Measurements from ENCODE around the gene H19. TPM values are rescaled to one million over a fixed set of nuclear protein-coding genes. Genes with fewer than 3 reads are reported as not detected.

The H19 gene
- not detected in 2 replicates for total RNA-seq (2014; rRNA removed; shearing (Covaris generic); ENCODE audit: low replicate concordance)

DNA sequence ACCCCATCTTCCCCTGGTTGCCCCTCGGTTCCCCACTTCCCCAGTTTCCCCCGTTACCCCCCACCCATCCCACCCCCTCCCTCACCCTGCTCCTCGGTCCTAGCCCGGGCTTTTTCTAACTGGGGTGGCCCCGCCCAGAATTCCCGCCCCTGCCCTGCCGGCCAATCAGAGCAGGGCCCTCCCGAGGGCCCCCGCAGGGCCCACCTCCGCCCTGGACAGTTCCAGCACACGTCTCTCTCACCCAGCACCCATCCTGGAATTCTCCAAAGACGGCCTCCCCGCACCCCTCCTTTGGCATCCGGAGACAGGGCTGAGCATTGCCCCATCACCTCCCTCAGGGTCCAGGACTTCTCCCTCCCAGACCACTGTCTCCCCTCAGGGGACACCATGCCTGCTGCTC lies at the start of gene H19:
Gene H19, minus strand, starts transcription at position 88 of the 400 bp plus-strand sequence.
- H3K4me3 ChIP-seq = no peak within 1 kb of the TSS
- no peak for DNase-seq
- no peaks in the 10 kb centered on the region for H3K27me3 ChIP-seq
- no peaks in the 10 kb centered on the region for H3K36me3 ChIP-seq
- no peaks in the 10 kb centered on the region for H3K9me3 ChIP-seq

GRCh38 chr11:2041963-2042362 lies 44.3 kb upstream of the H19 start:
- Histone ChIP-seq H3K4me3 (no peak overlapping the region), H3K9me3 (no peaks in the 10 kb centered on the region), H3K27me3 (peaks cover 28% of the 10 kb centered on the region), H3K36me3 (no peaks in the 10 kb centered on the region)
- DNase-seq = no peak

- no peaks in the 10 kb centered on the region for H3K9me3 ChIP-seq
- DNase-seq = no peak
- peaks cover 20% of the 10 kb centered on the region for H3K27me3 ChIP-seq
- no peaks in the 10 kb centered on the region for H3K36me3 ChIP-seq
- H3K4me3 ChIP-seq = no peak overlapping the region
Observed at GRCh38 chr11:2041153-2041552, 43.5 kb upstream of the H19 start.

DNA sequence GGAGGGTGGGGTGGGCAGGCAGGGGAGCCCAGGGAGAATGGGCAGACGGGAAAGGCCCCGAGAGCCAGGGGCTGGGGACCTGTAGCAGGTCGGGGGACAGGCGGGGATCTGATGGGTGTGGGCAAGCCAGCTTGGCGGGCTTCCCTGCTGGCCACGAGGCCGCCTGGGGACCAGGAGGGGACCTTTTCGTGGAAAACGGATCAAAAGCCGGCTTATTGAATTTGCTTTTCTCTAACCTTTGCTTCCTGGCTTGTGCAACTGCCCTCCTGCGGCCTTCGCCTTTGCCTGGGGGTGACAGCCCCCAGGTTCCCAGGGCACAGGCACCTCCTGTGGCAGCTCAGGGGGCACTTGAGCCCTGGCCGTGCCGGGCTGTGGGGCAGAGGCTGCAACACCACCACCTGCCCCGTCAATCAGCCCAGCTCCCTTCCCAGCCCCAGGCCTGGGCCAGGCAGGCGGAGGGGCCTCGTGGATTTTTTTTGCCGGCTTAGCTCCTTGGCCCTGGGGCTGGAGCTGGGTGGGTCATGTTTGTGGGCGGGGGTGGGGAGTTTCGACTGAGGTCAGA lies 41.6 kb upstream of the H19 start:
- H3K36me3 ChIP-seq = no peaks in the 10 kb centered on the region
- H3K27me3 ChIP-seq = peaks cover 4% of the 10 kb centered on the region
- no peak overlapping the region for H3K4me3 ChIP-seq
- DNase-seq = no peak
- H3K9me3 ChIP-seq = no peaks in the 10 kb centered on the region

GRCh38 chr11:2036863-2037486 lies 39.3 kb upstream of the H19 start:
- Histone ChIP-seq H3K4me3 (no peak overlapping the region), H3K27me3 (no peaks in the 10 kb centered on the region; the same call in 1 of the 2 replicates), H3K9me3 (no peaks in the 10 kb centered on the region), H3K36me3 (no peaks in the 10 kb centered on the region)
- no peak for DNase-seq

GRCh38 chr11:2035382-2035781 lies 37.7 kb upstream of the H19 start:
- Histone ChIP-seq H3K27me3 (no peaks in the 10 kb centered on the region), H3K36me3 (no peaks in the 10 kb centered on the region), H3K4me3 (no peak overlapping the region), H3K9me3 (no peaks in the 10 kb centered on the region)
- no peak for DNase-seq

DNA sequence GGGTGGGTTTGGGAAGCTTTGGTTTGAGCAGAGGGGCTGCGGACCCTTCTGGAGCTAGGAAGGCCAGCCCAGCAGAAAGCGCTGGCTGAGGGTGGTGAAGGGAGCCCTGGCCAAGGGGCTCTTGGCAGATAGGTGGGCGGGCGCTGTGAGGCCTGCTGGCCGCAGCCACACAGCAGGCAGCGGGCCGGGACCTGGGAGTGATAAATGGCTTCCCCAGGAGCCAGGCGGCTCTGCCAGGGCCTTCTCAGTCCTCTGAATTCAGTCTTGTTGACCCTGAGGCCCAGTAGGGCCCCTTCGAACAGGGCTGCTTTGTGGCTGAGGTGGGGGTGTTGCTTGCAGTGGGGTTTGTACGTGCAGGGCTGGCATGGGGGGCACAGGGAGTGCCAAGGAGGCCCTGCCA lies 33.4 kb upstream of the H19 start:
- Histone ChIP-seq H3K36me3 (no peaks in the 10 kb centered on the region), H3K27me3 (no peaks in the 10 kb centered on the region), H3K9me3 (no peaks in the 10 kb centered on the region), H3K4me3 (no peak overlapping the region)
- no peak for DNase-seq

GRCh38 chr11:2027708-2028107 lies 30.1 kb upstream of the H19 start:
- Histone ChIP-seq H3K9me3 (no peaks in the 10 kb centered on the region), H3K36me3 (no peaks in the 10 kb centered on the region), H3K4me3 (no peak overlapping the region), H3K27me3 (no peaks in the 10 kb centered on the region)
- DNase-seq = no peak

DNA sequence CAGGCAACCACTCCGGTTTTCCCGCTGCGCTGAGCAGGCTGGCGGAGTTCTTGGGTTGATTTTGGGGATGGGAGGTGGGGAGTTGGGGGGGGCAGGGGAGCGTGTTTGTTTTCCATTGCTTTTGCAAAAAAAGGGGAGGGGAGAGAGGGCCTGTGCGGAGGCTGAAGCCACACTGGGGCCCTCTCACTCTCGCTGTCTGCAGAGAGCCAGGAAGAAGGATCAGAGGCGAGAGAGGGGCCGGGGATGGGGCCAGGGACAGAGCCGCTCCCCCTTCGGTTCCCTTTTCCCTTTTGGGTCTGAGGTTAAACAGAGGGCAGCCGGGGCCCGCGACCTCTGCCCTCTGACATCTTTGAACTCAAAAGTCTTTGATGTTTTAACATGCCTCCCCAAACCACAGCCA lies 17.4 kb upstream of the H19 start:
- Histone ChIP-seq H3K9me3 (no peaks in the 10 kb centered on the region), H3K4me3 (no peak overlapping the region), H3K36me3 (no peaks in the 10 kb centered on the region), H3K27me3 (no peaks in the 10 kb centered on the region)
- no peak for DNase-seq

- no peaks in the 10 kb centered on the region for H3K36me3 ChIP-seq
- H3K27me3 ChIP-seq = no peaks in the 10 kb centered on the region
- DNase-seq = no peak
- H3K9me3 ChIP-seq = no peaks in the 10 kb centered on the region
- no peak overlapping the region for H3K4me3 ChIP-seq
Observed at GRCh38 chr11:2012440-2012839, 14.8 kb upstream of the H19 start.

DNA sequence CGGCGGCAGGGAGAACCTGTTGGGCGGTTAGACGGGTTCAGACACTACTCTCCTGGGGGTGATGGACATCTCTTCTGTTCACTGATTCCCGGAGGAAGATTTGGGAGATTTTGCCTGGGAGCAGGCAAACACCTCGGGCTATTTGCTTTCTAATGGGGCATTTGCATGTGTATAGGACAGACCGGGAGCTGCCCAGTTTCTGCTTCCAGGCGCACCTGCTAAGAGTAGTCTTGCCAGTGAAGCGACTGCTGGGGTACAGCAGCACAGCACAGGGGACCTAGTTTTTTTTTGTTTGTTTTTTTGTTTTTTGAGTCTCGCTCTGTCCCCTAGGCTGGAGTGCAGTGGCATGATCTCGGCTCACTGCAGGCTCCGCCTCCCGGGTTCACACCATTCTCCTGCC lies 6.8 kb upstream of the H19 start:
- no peaks in the 10 kb centered on the region for H3K36me3 ChIP-seq
- no peak overlapping the region for H3K4me3 ChIP-seq
- H3K9me3 ChIP-seq = no peaks in the 10 kb centered on the region
- no peaks in the 10 kb centered on the region for H3K27me3 ChIP-seq
- no peak for DNase-seq

GRCh38 chr11:2002807-2003206 lies 5.2 kb upstream of the H19 start:
- H3K9me3 ChIP-seq = no peaks in the 10 kb centered on the region
- H3K4me3 ChIP-seq = no peak overlapping the region
- no peak for DNase-seq
- H3K36me3 ChIP-seq = no peaks in the 10 kb centered on the region
- H3K27me3 ChIP-seq = no peaks in the 10 kb centered on the region

DNA sequence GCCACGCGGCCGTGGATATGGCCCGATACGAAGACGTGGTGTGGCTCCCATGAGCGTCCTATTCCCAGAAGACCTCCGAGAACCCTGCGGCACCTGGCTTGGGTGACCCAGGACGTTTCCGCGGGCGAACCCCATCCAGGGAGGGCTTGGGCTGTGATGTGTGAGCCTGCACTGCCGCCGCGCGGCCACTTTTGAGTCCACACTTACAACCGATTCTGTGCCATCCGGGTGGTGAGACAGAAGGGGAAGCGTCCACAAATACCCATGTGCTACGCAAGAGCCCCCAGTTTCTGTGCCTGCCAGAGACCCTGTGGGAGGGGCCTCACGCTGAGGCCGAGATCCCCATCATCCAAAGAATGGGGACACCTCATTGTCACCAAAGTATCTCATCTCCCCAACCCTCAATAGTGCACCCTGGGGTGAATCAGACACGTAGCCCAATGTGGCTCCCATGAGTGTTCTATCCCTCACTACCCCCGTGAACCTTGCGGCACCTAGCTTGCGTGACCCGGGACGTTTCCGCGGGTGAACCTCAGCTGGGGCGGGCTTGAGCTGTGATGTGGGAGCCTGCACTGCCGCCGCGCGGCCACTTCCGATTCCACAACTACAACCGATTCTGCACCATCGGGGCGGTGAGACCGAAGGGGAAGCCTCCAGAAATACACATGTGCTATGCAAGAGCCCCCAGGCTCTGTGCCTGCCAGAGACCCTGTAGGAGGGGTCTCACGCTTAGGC lies 4.6 kb upstream of the H19 start:
- no peak overlapping the region for H3K4me3 ChIP-seq
- no peak for DNase-seq

GRCh38 chr11:1998861-1999260 lies 1.2 kb upstream of the H19 start:
- H3K4me3 ChIP-seq = no peak overlapping the region
- no peaks in the 10 kb centered on the region for H3K9me3 ChIP-seq
- DNase-seq = no peak
- no peaks in the 10 kb centered on the region for H3K27me3 ChIP-seq
- H3K36me3 ChIP-seq = no peaks in the 10 kb centered on the region

More for the DNA sequence above, 4.6 kb upstream of the H19 start:
- no peaks in the 10 kb centered on the region for H3K9me3 ChIP-seq
- H3K27me3 ChIP-seq = no peaks in the 10 kb centered on the region
- no peaks in the 10 kb centered on the region for H3K36me3 ChIP-seq

DNA sequence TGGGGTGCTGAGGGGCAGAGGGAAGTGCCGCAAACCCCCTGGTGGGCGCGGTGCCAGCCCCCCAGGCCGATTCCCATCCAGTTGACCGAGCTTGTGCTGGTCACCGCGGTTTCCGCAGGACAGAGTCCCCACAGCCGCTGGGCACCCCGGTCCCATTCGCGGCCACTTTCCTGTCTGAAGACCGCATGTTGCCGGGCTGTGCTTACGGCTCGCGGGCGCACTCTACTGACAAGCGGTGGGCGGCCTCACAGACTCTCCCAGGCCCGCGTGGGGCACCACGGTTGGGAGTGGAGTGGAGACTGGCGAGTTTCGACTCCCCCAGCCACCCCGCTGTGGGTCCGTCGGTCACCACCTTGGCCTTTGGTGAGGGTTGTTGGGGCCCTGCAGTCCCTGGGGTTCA lies 648 bp upstream of the H19 start:
- no peak for DNase-seq
- H3K27me3 ChIP-seq = no peaks in the 10 kb centered on the region
- no peak overlapping the region for H3K4me3 ChIP-seq
- no peaks in the 10 kb centered on the region for H3K9me3 ChIP-seq
- no peaks in the 10 kb centered on the region for H3K36me3 ChIP-seq

DNA sequence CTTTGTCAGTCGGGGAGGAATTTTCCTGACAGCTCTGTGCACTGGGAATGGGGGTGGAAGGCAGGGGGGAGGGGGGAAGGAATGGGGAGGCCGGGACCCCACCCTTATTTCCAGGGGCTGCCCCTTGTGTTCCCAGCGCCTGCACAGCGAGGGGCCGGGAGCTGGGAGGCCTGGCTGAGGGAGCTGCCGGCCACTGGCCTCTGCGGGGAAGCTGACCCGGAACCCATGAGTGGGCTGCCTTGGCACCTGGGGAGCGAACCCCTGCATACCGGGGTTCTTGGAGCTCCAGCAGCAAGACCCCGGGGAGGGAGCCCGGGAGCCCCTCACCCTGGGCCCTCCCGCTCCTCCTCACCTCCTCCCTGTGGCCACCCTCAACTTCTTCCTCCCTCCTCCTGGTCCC lies 3.5 kb downstream of the H19 start:
- DNase-seq = no peak
- H3K4me3 ChIP-seq = no peak overlapping the region

GRCh38 chr11:1992111-1992510 lies 5.5 kb downstream of the H19 start:
- no peak for DNase-seq
- Histone ChIP-seq H3K4me3 (no peak overlapping the region), H3K36me3 (no peaks in the 10 kb centered on the region), H3K27me3 (no peaks in the 10 kb centered on the region), H3K9me3 (no peaks in the 10 kb centered on the region)

More for the DNA sequence above, 3.5 kb downstream of the H19 start:
- Histone ChIP-seq H3K9me3 (no peaks in the 10 kb centered on the region), H3K27me3 (no peaks in the 10 kb centered on the region), H3K36me3 (no peaks in the 10 kb centered on the region)
